Activated effector memory CD4-positive, alpha-beta T cell treated with anti-CD3 and anti-CD28 coated beads, Interleukin-2, amount 50 U/mL, for 16 hours (primary cell): ENCODE results near the gene MRGPRD.
A peak's percentile ranks its signal among the peaks of the same experiment; 100 is the strongest.

Experiments
- DNase-seq: peaks from one replicate; pipeline ENCODE4 v3.0.0-alpha.2; 2020

MRGPRD gene, protein sequence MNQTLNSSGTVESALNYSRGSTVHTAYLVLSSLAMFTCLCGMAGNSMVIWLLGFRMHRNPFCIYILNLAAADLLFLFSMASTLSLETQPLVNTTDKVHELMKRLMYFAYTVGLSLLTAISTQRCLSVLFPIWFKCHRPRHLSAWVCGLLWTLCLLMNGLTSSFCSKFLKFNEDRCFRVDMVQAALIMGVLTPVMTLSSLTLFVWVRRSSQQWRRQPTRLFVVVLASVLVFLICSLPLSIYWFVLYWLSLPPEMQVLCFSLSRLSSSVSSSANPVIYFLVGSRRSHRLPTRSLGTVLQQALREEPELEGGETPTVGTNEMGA

DNA sequence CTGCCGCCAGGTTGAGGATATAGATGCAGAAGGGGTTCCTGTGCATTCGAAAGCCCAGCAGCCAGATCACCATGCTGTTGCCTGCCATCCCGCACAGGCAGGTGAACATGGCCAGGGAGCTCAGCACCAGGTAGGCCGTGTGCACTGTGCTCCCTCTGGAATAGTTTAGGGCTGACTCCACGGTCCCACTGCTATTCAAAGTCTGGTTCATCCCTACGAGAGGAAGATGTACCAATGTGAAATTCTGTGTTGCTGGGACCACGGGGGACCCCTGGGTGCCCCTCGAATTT lies at the start of gene MRGPRD:
Gene MRGPRD, minus strand, starts transcription at position 211 of the 290 bp plus-strand sequence. Its CDS starts 0 bp downstream, at position 211.
- peak; percentile 22 for DNase-seq

DNA sequence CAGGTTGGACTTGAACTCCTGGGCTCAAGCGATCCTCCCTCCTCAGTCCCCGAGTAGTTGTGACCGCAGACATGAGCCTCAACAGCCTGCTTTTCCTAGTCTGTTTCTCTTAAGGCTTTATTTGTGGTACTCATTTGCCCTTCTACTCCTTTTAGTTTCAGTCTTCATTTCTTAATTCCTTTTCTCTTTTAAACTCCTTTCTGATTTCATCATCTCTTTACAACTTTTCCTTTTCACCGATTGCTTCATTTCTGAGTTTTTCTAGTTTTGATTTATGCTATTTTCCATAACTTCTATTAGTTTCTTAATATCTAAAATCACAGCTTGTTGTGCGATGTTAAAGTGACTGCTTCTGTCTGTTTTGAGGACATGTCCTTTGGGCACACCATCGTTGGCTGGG lies 49.5 kb upstream of the MRGPRD start:
- no peak for DNase-seq

DNA sequence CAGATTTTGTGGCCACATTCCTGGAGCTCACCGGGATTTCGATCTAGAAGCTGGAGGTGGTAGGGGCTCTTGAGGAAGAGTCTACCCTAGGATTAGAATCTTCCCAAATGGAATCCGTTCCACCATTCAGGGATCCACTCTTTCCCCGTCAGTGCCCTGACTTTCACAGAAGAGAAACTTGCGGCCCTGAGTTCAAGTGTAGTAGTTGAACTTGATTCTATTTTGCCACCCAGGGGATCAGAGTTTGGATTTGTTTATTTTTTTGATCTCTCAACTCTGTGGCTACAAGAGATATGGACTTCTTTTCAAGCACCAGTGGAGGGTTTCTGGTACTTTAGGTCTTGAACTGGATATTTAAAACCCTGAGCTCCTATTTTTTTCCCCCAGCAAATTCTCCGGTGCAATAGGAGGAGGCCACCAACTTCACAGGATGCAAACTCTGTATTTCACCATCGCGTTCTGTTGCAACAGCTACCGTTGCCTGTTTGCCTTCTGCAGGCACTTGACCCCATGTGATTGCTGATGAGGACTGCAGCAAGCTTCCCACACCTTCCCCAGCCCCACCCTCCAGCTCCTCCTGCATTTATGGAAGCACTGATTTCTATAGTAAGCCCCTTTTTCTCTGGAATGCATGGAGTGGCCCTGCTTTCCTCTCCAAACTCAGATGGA lies 47.1 kb upstream of the MRGPRD start:
- no peak for DNase-seq

DNA sequence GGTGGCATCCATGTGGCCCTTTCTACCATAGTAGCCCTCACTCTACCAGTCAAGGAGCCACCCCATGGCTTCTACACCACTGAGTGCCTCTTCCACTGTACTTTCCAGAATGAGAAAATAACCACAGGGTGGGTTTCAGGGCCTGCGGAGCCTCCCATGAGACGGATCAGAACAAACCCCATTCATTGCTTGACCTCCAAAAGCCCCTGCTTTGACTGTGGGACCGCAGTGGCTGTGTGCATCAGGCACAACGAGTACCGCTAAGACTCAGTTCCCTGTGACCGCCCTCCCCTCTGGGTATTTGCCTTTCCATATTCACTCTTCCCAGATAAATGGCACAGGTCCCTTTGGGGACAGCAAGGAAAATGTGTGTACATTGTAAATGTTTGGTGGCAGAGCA lies 43.7 kb upstream of the MRGPRD start:
- DNase-seq = no peak

DNA sequence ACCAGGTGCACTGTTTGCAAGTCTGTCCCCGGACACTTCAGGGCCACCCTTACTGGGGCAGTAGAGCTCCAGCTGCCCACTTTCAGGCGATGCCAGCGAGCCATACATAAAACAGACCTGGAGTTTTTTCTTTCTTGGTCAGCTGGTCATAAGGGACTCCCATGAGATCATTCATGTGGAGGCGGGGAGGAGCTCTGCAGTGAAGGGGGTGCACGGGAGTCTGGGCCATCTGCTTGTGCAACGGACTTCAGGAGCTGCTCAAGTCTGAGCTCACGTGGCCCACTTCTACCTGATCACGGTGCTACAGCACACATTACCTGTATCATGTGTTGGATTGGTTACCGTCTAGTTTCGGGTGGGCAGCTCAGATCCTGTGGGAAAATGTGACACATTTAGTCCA lies 41.5 kb upstream of the MRGPRD start:
- no peak for DNase-seq

DNA sequence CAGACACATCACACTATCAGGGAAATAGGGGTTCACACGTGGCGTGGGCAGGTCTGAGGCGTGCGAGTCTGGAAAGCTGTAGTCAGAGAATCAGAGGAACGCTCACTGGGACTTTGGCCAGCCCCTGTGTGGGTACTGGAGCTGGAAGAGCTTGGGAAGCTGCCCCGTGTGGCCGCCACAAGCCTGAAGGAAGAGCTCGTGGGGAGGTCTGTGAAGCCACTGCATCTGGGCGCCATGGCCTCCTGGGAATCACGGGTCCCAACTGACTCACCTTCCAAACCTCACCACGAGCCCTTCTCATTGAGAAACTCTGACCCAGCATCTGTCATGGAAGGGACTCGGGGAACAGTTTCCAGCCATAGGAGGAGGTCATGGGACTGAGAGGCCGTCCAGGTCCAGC lies 38.1 kb upstream of the MRGPRD start:
- DNase-seq = no peak

DNA sequence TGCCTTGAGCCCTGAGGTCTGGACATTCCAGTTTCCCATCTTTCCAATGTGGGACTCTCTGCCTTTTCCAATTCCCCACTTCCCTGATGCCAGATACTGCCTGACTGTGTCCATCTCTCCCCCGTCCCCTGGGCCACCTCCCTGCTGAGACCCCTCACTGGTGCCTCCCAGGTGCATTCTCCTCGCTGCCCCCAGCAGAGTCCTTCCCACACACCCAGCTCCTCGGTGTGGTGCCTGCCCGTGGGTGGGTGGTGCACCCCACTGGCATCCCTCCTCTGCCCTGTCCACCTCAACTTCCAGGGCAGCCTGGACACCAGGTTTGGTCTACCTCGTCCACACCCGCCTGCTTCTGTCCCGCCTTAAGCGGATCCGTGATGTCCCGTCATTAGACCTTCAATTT lies 37.2 kb upstream of the MRGPRD start:
- DNase-seq = no peak

DNA sequence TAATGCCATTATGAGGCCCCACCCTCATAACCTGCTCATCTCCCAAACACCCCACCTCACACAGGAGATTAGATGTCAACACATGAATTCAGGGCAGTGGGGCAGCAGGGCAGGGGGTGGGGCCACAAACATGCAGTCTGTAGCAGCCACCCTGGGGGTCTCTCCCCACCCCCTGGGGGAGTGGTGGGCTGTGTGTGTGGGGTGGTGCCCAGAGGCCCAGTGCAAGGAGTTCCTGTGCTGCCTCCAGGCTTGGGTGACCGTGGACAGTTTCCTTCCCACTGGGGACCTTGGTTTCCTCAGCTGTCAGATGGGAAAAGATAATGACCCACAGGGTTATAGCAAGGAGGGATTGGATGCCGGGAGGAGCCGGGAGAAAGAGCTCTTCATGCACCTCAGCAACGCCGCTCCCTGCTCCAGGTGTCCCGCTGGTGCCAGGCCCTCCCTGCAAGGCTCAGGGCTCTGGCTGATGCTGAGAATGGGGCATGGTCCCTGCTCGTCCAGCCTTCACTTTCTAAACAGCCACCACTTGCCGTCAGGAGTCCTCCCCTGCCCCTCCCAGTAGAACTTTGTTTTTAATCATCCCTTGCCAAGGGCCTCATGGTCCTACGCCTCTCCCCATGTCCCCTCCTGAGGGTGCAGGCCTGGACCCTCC lies 34.2 kb upstream of the MRGPRD start:
- DNase-seq = no peak

DNA sequence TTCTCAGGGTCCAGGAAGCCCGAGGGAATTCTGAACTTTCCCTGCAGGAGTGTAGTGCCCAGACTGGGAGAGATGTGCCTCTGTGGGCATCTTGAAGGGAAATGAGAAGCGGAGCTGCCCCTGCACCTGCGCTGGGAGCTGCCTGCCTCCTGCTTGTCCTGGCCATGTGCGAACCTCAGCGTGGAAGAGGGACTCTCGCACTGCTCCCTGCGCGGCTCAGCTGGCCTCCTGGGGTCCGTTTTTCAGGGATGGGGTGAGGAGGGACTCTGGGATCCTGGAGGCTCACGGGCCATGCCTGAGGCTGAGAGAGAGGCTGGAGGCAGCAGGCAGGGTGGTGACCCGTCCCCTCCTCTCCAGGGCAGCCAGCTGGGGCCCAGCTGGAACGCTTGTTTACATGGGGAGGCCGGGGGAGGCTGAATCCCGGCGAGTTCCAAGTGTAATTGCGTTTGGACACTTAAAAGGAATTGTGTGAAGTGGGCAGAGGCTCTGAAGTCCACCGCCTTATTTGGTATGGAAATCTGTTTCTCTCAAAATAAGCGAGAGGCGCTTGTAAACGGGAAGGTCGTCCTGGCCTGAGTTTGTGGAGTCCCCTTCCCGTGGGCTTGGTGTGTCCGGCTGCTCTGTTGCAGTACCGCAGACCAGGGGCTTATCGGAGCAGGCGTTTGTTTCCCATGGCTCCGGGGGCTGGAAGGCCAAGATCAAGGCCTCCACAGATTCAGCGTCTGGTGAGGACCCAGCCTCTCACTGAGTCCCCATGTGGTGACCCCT lies 33.5 kb upstream of the MRGPRD start:
- no peak for DNase-seq

DNA sequence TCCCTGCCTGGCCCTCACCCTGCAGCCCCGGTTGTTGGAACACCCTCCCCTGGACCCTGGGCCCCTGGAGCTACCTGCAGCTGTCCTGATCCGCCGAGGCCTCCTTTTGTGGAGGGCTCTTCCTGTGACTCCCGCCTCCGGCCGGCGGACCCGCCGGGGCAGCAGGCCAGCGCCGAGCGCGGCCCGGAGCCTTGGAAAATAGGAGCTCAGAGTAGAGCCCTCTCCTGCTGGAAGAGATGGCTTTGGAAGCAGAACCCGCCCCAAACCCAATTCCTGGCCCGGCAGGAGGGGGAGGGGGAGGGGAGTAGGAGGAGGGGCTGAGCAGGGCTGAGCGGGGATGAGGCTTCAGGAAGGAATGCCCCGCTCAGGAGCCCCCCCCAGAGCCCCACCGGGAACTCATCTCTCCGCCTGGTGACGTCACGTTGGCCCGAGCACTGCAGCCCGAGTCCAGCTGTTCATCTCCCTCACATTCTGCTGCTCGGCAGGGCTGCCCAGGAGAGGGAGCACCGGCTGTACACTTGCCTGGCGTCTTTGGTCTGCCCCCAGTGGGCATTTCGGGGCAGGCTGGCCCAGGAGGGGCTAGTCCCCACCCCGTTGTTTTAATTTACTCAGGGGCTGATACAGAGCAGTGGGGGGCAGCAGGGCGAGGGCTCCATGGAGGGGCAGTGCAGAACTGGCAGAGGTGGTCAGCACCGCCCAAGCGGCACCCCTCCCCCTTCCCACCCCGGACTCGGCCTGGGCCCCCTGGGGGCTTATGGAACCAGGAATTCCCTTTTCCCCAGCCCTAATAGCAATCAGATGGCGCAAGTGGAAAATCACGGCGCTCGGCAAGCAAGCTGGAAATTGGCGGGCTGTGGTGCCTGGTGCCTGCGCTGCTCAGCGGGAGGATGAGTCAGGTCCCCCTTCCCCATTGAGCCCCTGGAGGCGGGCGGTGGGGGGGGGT lies 32.5 kb upstream of the MRGPRD start, which contains the start of gene MRGPRF:
Gene MRGPRF, minus strand, starts transcription at position 238 of the 943 bp plus-strand sequence. CDS start 3,345 bp downstream, outside the sequence.
- no peak for DNase-seq

DNA sequence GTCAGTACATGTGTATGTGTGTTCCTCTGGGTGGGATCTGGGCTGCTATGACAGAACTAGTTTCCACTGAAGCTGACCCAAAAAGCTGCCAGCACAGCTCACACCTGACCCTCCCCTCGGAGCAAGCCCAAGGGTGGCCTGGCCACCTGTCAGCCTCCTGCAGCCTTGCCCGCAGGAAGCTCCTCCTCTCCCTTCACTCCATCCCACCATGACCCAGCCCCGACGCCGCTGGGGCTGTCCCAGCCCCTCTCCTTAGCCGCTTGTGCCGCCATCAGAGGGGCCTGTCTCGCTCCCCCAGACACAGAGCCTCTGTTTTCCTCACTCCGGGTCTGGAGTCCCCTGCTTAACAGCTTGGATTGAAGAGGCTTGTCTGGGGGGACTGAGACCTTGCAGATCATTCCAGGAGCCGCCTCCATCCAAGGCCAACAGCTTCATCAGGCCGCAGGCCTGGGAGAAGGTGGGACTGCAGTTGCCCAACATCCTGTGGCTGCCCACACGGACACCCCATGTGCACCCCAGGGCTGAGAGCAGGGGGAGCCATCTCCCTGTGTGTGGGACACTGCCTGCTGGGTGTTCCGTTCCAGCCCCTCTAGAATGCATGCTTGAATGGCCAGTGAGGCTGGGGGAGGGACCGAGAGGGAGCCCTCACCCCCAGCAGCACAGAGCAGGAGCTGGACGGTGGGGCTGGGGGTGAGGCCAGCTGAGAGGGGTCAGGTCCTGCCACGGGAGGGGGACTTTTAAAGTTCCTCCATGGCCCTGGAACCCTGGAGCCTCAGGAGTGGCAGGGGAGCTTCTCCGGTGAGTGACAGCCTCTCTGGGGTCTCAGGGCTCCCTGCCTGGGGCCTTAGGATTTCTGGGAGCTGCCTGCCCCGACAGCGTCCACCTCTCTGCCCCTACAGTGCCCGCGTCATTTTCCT lies 31.6 kb upstream of the MRGPRD start:
- no peak for DNase-seq

DNA sequence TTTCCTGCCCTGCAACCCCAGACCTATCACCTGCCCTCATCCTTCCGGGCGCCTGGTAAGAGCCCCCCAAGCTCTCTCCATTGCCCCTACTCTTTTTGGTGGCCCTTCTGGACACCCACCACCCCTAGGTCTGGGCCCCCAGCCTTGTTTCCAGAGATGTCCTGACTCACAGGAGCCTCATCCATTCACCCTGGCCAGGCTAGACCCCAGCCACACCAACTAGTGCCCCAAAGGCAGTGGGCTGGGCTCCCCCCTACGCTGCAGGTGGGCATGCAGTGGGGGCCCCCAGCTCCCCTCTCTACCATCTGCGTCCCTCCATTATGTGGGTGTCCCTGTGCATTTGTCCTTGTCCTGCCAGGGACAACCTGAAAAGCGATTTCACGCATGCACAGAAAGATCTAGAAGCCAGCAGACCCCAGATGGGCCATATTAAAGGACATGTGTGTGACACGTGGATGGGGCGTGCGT lies 30.9 kb upstream of the MRGPRD start:
- DNase-seq = no peak

DNA sequence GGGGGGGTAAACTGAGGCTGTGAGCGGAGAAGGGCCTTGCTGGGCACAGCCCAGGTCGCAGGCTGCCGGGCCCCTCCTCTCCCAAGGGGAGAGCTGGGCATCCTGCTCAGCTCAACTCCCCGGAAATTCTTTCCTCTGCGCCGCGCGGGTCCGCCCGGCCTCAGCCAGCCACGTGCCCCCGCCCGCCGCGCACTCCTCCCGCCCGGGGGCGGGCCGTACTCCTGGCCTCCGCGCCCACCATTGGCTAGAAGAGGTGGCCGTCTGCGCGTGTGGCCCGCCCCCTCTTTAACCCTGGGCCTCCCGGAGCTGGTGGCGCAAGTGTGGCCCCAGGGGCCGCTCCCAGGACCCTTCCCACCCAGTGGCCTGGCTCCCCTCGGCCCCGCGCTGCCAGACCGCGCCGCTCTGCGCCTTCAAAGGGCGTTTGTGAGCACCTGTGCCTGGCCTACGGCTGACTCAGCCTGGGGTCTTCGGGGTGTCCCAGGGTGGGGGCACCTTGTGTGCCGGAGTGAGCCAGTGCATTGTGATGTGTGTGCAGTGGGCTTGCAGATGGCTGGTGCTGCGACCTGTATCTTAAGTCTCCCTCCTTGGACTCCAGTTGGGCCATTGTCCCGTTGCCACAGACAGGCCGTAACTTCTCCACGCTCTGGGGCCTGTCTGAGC lies 30.3 kb upstream of the MRGPRD start:
- DNase-seq = peak; percentile 79

DNA sequence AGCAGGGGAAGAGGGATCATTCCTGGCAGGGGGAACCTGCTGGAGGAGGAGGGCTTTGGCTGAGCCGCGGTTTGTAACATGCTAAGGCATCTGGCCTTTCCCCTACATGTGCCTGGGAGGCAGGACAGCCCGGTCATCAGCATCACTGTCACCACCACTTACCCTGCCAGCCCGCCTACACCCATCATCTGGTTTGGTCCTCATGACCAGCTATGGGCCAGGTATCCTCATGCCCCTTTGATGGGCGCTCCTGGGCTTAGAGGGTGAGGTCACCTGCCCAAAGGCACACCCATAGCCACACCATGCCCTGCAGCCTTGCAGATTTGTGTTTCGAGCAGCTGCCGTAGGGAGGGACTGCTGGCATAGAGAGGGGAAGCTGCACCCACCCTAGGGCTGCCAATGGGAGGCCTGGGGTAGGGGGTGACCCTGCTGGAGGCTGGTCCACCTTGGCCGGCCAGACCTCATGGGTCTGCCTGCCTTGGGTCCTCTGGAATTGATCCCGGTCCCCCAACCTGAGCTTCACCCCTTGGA lies 29.6 kb upstream of the MRGPRD start:
- no peak for DNase-seq

DNA sequence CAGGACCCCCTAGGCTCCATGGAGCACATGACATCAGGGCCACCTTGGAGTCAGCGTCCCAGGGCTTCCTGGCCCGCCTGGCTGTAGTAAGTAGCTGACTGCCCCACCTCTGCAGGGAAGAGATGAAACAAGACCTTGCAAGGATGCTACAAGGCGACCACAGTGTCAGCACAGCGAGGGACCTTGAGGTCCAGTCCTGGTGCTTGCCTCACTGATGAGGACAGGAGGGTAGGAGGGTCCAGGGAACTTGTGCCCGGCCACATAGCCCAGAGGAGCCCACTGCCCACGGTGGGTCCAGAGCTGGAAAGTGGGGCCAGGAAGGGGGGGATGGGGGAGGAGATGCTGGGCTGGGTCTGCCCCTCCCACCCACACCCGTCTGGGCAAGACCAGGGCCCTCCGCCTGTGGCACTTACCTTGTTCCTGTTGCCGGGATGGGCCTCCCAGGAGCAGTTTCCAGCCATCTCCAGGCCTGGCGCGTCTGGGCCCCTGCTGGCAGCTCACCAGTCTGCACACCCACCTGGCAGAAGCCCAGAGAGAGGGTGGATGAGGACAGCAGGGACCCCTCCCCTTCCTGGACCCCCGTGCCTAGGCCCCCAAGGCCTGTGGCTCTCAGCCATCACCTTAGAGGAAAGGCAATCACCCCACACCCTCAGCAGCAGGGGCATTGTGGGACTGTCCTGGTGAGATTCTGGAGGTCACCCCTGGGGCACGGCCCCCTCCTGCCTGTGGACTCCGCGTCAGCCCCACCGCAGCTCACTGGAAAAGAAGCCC lies 28.8 kb upstream of the MRGPRD start:
- DNase-seq = no peak

DNA sequence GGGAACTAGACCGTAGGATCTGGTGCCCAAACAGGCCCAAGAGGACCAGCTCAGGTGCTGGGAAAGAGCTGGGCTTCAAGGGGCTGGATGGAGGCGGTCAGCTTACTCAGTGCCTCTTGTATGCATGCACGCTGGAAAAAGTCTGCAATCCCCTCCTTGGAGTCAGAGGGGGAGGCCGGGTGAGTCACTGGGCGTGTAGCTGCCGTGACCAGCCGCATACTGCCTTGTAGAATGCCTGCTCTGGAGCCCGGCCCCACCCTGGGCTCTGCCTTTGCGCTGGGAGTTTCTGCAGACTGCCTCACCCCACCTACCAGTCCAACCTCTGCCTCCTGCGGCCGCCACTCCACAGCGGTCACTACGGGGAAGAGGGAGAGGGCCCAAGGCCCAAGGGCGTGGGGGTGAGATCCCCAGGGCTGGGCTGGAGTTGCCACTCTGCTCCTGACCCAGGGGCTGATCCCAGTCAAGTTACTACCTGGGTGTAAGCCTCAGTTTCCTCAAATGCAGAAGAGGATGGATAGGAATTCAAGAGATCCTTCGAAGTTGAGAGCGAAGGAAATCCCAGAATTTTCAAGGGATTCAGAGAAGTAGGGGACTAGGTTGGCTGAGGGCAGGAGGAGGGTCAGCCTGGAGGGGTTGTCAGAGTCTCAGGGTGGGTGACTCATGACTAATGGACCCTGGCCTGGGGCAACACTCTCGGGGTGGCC lies 28.1 kb upstream of the MRGPRD start:
- DNase-seq = no peak

DNA sequence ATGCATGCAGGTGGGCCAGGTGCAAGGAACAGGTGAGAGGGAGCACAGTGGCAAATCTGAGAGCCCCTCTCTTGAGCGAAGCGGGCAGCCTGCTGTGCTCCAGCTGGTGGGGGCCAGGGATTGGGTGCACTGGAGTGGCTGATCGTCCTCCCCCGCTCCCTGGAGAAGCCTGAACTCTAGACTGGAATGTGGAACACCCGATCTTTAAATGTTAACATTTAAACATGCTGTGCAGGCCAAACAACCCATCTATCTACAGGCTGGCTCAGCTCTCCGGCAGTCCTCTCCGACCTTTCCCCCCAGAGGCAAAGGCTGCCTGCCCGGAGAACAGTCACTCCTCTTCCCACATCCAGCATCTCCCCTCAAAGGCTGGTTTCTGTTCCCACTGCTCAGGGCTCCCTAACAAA lies 27.2 kb upstream of the MRGPRD start:
- DNase-seq = no peak

DNA sequence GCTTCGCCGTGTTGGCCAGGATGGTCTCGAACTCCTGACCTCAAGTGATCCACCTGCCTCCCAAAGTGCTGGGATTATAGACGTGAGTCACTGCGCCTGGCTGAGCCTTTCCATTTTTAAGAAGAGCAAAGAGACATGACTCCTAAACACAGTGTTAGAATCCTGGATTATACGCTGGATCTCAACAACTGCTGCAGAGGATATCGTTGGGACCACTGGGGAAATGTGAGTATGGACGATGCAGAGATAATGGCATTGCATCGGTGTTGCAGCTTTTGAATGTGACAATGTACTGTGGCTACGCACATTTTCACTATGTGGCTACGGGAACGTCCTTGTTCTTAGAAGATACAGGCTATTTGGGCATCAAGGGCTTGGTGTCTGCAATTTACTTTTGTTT lies 26.0 kb upstream of the MRGPRD start:
- peak; percentile 6 for DNase-seq
